ENCODE data around the gene POLDIP2. TPM values are rescaled to one million over a fixed set of nuclear protein-coding genes. Genes with fewer than 3 reads are reported as not detected.
A peak's percentile ranks its signal among the peaks of the same experiment; 100 is the strongest.

Gene POLDIP2
- total and polyA plus RNA-seq, 9 of the 15 experiments (the other 6 are each of a cell fraction or from before 2014, with no cell fraction given), result 22.0 to 137 (median 104) TPM

DNA sequence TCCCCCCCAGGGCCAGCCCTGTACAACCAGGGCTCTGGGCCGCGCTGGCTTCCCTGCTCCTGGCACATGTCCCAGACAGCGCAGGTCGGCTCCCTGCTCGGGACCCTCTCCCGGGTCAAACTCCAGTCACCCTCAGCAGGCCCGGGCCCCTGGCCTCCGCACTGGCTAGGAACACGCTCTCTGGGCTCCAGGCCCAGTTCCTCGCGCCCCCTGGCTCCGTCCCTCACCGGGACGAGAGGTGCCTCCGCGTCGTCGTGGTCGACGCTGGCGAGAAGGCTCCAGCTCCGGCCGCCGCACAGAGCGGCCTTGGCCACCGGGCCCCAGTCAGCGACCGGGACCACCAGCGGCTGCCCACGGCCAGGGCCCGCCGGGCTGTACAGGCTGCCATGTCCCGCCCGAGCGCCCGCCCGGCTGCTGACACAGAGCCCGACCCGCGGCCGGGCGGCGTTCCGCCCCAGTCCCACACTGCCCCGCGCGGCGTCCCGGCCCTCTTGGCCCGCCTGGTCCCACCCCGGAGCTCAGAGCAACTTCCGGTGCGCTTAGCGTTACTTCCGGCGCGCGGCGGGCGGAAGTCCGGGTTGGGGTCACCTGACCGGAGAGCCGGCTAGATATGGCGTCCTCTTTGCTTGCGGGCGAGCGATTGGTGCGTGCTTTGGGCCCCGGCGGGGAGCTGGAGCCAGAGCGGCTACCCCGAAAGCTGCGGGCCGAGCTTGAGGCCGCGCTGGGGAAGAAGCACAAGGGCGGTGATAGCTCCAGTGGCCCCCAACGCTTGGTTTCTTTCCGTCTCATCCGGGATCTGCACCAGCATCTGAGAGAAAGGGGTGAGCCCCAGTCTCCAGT, at the start of gene POLDIP2 (continued):
- peak; percentile 76 for TF ChIP-seq ATF7 (IDR thresholded peaks at IDR 0.05)
- no peak for TF ChIP-seq KDM2B (CRISPR knock-in tag; IDR thresholded peaks at IDR 0.05)
- TF ChIP-seq, protein P1, sequence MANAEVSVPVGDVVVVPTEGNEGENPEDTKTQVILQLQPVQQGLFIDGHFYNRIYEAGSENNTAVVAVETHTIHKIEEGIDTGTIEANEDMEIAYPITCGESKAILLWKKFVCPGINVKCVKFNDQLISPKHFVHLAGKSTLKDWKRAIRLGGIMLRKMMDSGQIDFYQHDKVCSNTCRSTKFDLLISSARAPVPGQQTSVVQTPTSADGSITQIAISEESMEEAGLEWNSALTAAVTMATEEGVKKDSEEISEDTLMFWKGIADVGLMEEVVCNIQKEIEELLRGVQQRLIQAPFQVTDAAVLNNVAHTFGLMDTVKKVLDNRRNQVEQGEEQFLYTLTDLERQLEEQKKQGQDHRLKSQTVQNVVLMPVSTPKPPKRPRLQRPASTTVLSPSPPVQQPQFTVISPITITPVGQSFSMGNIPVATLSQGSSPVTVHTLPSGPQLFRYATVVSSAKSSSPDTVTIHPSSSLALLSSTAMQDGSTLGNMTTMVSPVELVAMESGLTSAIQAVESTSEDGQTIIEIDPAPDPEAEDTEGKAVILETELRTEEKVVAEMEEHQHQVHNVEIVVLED (CRISPR knock-in tag; IDR thresholded peaks at IDR 0.05), result peak; percentile 65; the same call in 1 of the 2 replicates
- TF ChIP-seq CBX5 (IDR thresholded peaks at IDR 0.05; ENCODE audit: borderline replicate concordance, low read depth), result no peak
- peak; percentile 97 for TF ChIP-seq RBFOX2 (IDR thresholded peaks at IDR 0.05; ENCODE audit: low read depth, low read length)
- TF ChIP-seq MCM7 (IDR thresholded peaks at IDR 0.05), result no peak
- TF ChIP-seq ZKSCAN1 (IDR thresholded peaks at IDR 0.05; ENCODE audit: low read depth, low read length), result no peak
- TF ChIP-seq SP1 (CRISPR knock-in tag; IDR thresholded peaks at IDR 0.05), result peak; percentile 59; the same call in 1 of the 2 replicates
- TF ChIP-seq SAFB (IDR thresholded peaks at IDR 0.05; ENCODE audit: borderline replicate concordance, low read depth, low read length), result no peak
- TF ChIP-seq ESRRA (IDR thresholded peaks at IDR 0.05; ENCODE audit: borderline replicate concordance, low read depth), result peak; percentile 66; the same call in 1 of the 2 replicates
- no peak for TF ChIP-seq SREBF2 (CRISPR knock-in tag; IDR thresholded peaks at IDR 0.05)

Measured in K562 (cell line).